NCI-H345 treated with DMSO at 0.1 percent for 48 hours (cell line): ENCODE data around the gene DNAJB9.

Source experiments
- DNase-seq: peaks from one replicate; lab custom pipeline; 2025; ENCODE audit not compliant: unreplicated experiment; lab: John Stamatoyannopoulos, UW

The DNAJB9 gene

GRCh38 chr7:108565987-108566386, 3.7 kb upstream of the DNAJB9 start:
- no peak for DNase-seq

- no peak for DNase-seq
These were observed 783 bp upstream of the DNAJB9 start for GRCh38 chr7:108568801-108569380.

- peak; percentile 26 for DNase-seq
These were observed 577 bp downstream of the DNAJB9 start for GRCh38 chr7:108570146-108570755.

- no peak for DNase-seq
These were observed 2.8 kb downstream of the DNAJB9 start for GRCh38 chr7:108572480-108572879.

- DNase-seq = no peak
These were observed 5.5 kb downstream of the DNAJB9 start for GRCh38 chr7:108575156-108575555.

- no peak for DNase-seq
These were observed 6.4 kb downstream of the DNAJB9 start for GRCh38 chr7:108576116-108576515.

- DNase-seq = no peak
These were observed 9.3 kb downstream of the DNAJB9 start for GRCh38 chr7:108578937-108579336.

- no peak for DNase-seq
These were observed 10.6 kb downstream of the DNAJB9 start for GRCh38 chr7:108580298-108580697.

- DNase-seq = no peak
These were observed 12.2 kb downstream of the DNAJB9 start for GRCh38 chr7:108581655-108582491.

- no peak for DNase-seq
These were observed 14.5 kb downstream of the DNAJB9 start for GRCh38 chr7:108584211-108584610.

GRCh38 chr7:108585843-108586242, 16.2 kb downstream of the DNAJB9 start:
- DNase-seq = no peak

- DNase-seq = no peak
These were observed 16.6 kb downstream of the DNAJB9 start for GRCh38 chr7:108586274-108586710.

GRCh38 chr7:108589199-108589598, 19.5 kb downstream of the DNAJB9 start:
- DNase-seq = no peak

GRCh38 chr7:108589874-108590273, 20.2 kb downstream of the DNAJB9 start:
- no peak for DNase-seq

GRCh38 chr7:108590606-108591005, 20.9 kb downstream of the DNAJB9 start:
- no peak for DNase-seq

- peak; percentile 14 for DNase-seq
These were observed 23.1 kb downstream of the DNAJB9 start for GRCh38 chr7:108592646-108593201.

GRCh38 chr7:108596560-108596959, 26.9 kb downstream of the DNAJB9 start:
- no peak for DNase-seq

- DNase-seq = peak; percentile 19
These were observed 28.5 kb downstream of the DNAJB9 start for GRCh38 chr7:108598153-108598552.

- no peak for DNase-seq
These were observed 29.4 kb downstream of the DNAJB9 start for GRCh38 chr7:108598914-108599580.

GRCh38 chr7:108600399-108600798, 30.7 kb downstream of the DNAJB9 start:
- DNase-seq = no peak

- DNase-seq = no peak
These were observed 34.1 kb downstream of the DNAJB9 start for GRCh38 chr7:108603656-108604306.
